GM19351 (cell line): ENCODE measurements around the gene TMEM236.

Experiments
- ATAC-seq: cut with Tn5 transposase; IDR thresholded peaks from one replicate; pipeline ENCODE4 v1.9.1; 2021; ENCODE audit warnings: mild to moderate bottlenecking, moderate library complexity; ENCODE audit not compliant: unreplicated experiment

Gene TMEM236

DNA sequence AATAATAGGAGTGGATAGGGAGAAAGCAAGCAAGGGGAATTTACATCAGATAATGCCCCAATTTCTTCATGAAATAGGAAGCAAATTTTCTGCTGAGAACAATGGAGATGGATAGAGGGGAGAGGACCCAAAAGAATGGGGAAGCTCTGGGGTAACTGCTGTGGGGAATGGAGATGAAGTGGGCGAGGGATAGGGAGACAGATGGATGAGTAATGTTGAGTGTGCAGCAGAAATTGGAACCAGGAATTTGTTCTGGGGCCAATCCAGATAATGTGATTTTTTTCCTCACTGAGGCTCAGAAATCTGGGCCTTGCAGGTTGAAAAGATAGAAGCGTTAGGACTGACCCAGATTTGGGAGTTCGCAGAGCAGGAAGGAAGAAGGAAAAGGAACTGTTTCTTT is 32.7 kb downstream of the TMEM236 start:
- no peak for ATAC-seq

GRCh38 chr10:17785276-17785930 is 33.4 kb downstream of the TMEM236 start:
- no peak for ATAC-seq

DNA sequence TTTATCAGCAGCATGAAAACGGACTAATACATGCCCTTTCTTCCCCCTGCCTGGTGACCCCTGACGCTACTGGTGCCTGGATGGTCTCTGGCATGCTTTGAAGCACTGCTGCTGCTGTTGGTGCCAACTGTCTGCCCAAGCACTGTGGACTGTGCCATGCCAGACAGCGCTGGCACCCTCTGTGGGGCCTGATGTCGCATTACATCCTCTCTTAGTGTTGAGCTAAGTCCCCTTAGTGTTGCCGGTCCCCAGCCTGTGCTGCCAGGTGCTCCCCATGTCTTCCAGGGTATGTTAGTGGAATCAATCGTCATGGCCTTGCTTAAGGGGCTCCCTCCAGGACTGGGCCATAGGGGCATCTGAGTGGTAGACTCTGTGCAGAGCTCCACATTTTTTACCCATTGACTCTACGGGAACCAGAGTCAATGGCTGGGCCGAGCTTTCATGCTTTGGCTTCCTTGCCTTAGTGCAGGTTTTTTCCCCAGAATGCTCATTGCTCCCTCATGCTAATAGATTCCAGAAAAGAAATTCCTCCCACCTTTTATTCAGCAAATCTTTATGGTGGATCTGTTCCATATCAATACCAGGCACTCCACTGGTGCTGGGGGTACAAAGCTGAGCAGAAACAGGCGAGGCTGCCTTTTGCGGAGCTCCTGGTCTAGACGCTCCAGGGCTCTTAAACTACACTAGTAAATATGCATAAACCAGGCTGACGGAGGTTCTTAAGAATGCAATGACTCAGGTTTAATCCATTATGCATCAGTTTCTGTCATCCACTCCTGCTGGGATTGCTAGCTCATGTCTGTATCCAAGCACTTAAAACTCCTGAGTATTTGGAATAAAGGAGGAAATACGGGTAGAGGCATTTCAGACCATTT is 35.3 kb downstream of the TMEM236 start:
- ATAC-seq: no peak

- no peak for ATAC-seq
Observed at GRCh38 chr10:17788646-17789045, 36.6 kb downstream of the TMEM236 start.

DNA sequence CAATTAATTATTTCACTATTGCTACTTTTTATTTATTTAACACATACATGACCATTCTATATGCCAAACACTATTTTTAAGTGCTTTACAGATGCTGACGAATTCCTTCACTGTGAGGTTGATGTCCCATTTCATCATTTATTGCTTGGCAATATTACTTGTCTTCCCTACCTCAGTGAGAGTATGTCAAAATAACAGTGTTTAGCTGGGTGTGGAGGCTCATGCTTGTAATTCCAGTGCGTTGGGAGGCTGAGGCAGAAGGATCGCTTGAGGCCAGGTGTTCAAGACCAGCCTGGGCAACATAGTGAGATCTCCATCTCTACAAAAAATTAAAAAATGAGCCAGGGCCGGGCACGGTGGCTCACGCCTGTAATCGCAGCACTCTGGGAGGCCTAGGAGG is 37.4 kb downstream of the TMEM236 start:
- no peak for ATAC-seq

DNA sequence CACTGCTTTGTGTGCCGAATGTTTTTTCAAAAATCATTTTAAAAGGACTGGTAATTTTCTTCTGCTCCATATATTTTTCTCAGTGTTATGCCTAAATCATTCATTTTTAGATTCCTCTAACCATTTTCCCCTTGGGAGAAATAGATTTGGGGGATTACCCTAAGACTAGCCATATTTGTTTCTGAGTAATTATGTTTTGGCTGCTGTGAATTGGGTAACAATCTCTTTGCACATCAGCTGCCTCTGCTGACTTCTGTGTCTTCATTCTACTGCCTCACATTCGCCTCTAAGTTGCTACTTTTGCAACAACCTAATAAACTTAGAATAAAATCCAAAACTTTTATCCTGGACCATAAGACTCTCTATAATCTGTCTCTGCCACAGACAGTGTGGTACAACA is 38.6 kb downstream of the TMEM236 start:
- ATAC-seq: no peak

DNA sequence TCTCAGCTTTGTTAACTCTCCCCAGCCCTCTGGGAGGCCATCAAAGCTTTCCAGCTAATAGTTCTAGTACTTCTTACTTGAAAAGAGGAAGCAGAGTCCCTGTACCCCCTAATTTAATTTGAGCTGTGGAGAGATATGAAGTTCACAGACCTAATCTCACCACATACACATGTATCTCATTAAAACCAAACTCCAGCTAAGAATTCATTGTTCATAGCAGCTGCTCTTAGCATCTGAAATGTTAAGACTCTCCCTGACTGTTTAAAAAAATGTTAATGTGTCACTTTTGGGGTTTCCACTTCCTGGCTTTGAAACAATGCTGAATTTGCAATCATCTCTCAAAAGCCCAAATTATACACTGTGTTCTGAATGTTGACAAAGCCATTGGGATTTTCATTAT is 41.0 kb downstream of the TMEM236 start:
- ATAC-seq: no peak

GRCh38 chr10:17793823-17794644 is 42.0 kb downstream of the TMEM236 start:
- no peak for ATAC-seq

GRCh38 chr10:17795083-17795482 is 43.1 kb downstream of the TMEM236 start:
- no peak for ATAC-seq

DNA sequence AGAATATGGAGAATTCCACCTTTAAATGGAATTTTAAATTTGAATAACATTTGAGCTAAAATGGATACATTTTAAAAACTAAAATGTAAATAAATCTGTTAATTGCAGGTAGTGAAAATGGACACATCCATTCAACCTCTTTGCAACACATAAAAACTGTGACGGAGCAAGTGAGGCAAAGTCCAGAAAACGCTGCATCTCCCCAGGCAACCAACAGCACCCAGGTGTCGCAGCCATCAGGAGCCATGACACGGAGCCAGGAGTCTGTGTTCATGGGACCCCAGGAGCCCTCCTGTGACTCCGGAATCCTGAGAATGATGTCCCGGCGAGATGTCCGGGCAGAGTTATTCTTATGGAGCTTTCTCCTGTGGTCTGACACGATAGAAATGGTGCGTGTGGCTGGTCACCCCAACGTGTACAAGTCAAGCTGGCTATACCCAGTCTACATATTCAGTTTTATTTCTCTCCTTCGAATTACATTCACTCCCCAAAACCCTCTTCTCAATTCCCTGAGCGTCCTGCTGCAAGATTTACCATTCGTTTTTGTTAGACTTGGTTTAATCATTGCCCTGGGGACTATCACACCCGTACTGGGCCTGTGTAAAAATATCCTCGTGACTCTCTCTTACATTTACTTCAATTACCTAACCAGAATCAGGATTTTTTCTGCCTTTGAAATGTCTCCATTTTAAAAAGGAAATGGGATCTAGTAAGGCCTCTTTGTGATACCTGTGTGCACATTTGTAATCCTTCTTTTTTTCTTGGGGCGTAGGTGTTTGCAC is 44.0 kb downstream of the TMEM236 start:
- no peak for ATAC-seq

- no peak for ATAC-seq
Observed at GRCh38 chr10:17801507-17801906, 49.5 kb downstream of the TMEM236 start.

- ATAC-seq: no peak
Observed at GRCh38 chr10:17802350-17802749, 50.3 kb downstream of the TMEM236 start.

- no peak for ATAC-seq
Observed at GRCh38 chr10:17802976-17803375, 51.0 kb downstream of the TMEM236 start.

DNA sequence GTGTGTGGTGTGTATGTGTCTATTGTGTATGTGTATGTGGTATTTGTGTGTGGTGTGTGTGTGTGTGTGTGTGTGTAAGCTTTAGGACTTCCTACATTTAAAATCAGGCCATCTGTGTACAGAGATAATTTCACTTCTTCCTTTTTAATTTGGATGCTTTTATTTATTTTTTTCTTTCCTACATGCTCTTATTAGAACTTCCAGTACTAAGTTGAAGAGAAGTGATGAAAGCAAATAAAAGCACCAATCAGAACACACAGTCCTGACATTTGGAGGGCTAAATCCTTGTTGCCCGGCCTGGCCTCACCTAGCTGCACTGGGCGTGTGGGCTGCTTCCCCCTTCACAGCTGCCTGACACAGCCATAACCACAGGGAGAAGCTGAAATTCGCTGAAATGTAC is 53.3 kb downstream of the TMEM236 start:
- ATAC-seq: no peak

GRCh38 chr10:17805921-17806577 is 54.0 kb downstream of the TMEM236 start:
- ATAC-seq: peak; percentile 92

GRCh38 chr10:17808971-17809841 is 57.2 kb downstream of the TMEM236 start, which contains the start of gene MRC1:
MRC1 (plus strand) TSS chr10:17809348; CDS start chr10:17809466, 118 bp downstream.
- no peak for ATAC-seq

DNA sequence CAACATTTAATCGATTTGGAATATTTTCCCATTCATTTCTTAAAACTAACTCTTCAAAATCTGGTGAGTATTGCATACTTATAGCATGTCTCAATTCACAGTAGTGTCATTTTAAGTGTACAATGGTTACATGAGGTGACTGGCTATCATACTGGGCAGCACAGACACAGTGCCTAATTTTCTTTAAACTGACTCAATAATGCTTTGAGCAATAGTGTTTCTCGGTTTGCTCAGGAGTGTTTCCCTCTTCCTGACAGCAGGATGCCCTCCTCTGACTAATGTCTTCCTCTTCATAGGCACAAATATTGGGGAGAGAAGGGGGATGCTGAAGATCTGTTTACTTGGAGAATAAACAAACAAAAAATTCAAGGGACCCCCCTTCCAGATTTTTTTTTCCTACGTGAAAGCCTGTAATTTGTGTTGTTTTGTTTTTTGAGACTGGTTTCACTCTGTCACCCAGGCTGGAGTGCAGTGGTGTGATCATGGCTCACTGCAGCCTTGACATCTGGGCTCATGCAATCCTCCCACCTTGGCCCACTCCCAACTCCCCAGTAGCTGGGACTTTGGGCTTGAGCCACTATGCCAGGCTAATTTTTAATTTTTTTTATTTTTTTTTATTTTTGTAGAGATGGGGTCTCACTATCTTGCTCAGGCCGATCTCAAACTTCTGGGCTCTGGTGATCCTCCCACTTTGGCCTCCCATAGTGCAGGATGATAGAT is 59.3 kb downstream of the TMEM236 start:
- ATAC-seq: no peak

DNA sequence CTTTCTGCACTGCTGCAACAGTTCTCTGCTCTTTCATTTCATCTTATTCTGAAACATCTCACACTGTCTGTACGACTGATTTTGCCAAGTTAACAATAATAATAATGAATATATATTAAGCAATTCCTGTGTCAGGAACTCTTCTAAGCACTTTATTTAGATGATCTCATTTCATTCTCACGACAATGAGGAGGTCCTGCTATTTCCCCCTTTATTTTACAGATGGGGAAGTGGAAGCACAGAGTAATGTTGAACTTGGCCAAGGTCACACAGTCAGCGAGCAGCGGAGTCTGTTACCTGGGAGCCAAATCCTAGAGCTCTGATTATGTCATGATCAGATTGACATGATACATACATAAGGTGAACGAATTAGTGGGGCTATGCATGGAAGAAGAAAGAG is 63.0 kb downstream of the TMEM236 start:
- ATAC-seq: no peak
